PC-9 (cell line): ENCODE data around the gene RAD9A. TPM values are rescaled to one million over a fixed set of nuclear protein-coding genes. Genes with fewer than 3 reads are reported as not detected.
A peak's percentile ranks its signal among the peaks of the same experiment; 100 is the strongest.

ENCODE experiments used
- Bru-seq: library from RNA; stranded (reverse); fragments of 400-500 nt; gene quantifications from one replicate; lab custom pipeline; 2021; lab: Mats Ljungman, UMichigan
- BruChase-seq, 2 experiments: library from RNA; stranded (reverse); fragments of 400-500 nt; gene quantifications; one replicate each; lab custom pipeline; 2021; lab: Mats Ljungman, UMichigan
- BruUV-seq: library from RNA; stranded (reverse); fragments of 400-500 nt; replicated peaks from 2 replicates; lab custom pipeline; 2021; lab: Mats Ljungman, UMichigan
- CTCF ChIA-PET: fragments of 300-600 bp; sonication (Branson Sonifier 250); formaldehyde crosslinking; loops from one replicate; lab custom pipeline; 2022; ENCODE audit warnings: antibody characterized with exemption; lab: Charles Lee
- POLR2A ChIA-PET: fragments of 300-600 bp; sonication (Branson Sonifier 250); formaldehyde crosslinking; loops from one replicate; lab custom pipeline; 2022; ENCODE audit warnings: antibody characterized with exemption; ENCODE audit not compliant: unreplicated experiment; lab: Charles Lee
- DNase-seq, 2 experiments: peaks; one replicate each; pipeline versions ENCODE4 v3.0.0 to v3.0.0-alpha.2; 2015 to 2022; ENCODE audit warnings: mixed read lengths in 1 of 2
- H2AFZ ChIP-seq: fragments of 200-600 bp; sonication (generic); 2 replicates; pipeline ENCODE4 v1.8.1; 2017; ENCODE audit warnings: antibody characterized with exemption
- H3F3A ChIP-seq: fragments of 200-600 bp; sonication (generic); 2 replicates; pipeline ENCODE4 v1.8.1; 2017; ENCODE audit warnings: antibody characterized with exemption, mild to moderate bottlenecking, low read depth; ENCODE audit not compliant: insufficient read depth
- H3K27ac ChIP-seq: fragments of 200-600 bp; sonication (generic); 2 replicates; pipeline ENCODE4 v1.6.1; 2016; ENCODE audit warnings: mixed run types
- H3K27me3 ChIP-seq: fragments of 200-600 bp; sonication (generic); 2 replicates; pipeline ENCODE4 v1.6.1; 2016; ENCODE audit warnings: low read depth, mixed run types; ENCODE audit not compliant: insufficient read depth
- H3K36me3 ChIP-seq: fragments of 200-600 bp; sonication (generic); 2 replicates; pipeline ENCODE4 v1.6.1; 2016; ENCODE audit warnings: low read depth, mixed run types
- H3K4me1 ChIP-seq: fragments of 200-600 bp; sonication (generic); replicated peaks from 2 replicates; pipeline ENCODE4 v1.6.1; 2016; ENCODE audit warnings: mixed run types; ENCODE audit not compliant: insufficient read depth
- H3K4me2 ChIP-seq: fragments of 200-600 bp; sonication (generic); 2 replicates; pipeline ENCODE4 v1.6.1; 2017; ENCODE audit warnings: mixed run types
- H3K4me3 ChIP-seq: fragments of 200-600 bp; sonication (generic); 2 replicates; pipeline ENCODE4 v1.6.1; 2016; ENCODE audit warnings: mixed run types
- H3K79me2 ChIP-seq: fragments of 200-600 bp; sonication (generic); 2 replicates; pipeline ENCODE4 v1.6.1; 2017; ENCODE audit warnings: low read depth, mixed run types
- H3K9me2 ChIP-seq: fragments of 200-600 bp; sonication (generic); 2 replicates; pipeline ENCODE4 v1.8.1; 2017; ENCODE audit warnings: mild to moderate bottlenecking; ENCODE audit not compliant: insufficient read depth
- H3K9me3 ChIP-seq: fragments of 200-600 bp; sonication (generic); 2 replicates; pipeline ENCODE4 v1.8.1; 2016; ENCODE audit warnings: low read depth; ENCODE audit not compliant: insufficient read depth
- H4K20me1 ChIP-seq: fragments of 200-600 bp; sonication (generic); 2 replicates; pipeline ENCODE4 v1.8.1; 2017; ENCODE audit not compliant: insufficient read depth
- EZH2 ChIP-seq: fragments of 200-600 bp; sonication (generic); IDR thresholded peaks from 2 replicates; pipeline ENCODE4 v1.8.0; 2017; ENCODE audit warnings: antibody characterized with exemption, low read depth
- intact Hi-C: fragments of 100-400 bp; cut with micrococcal nuclease; formaldehyde crosslinking; loops from one replicate; pipeline ENCODE4 v1.10.0; 2022; ENCODE audit not compliant: unreplicated experiment
- long read RNA-seq: library from polyadenylated mRNA; stranded (forward); transcript quantifications from one replicate; pipeline ENCODE4 v2.0.0, GENCODE V29; 2022
- total RNA-seq: library from RNA; stranded (reverse); gene quantifications from 2 replicates; pipeline ENCODE4 v1.2.3, GENCODE V29; 2021
- TF ChIP-seq, protein P1 (sequence below): fragments of 200-600 bp; sonication (generic); conservative IDR thresholded peaks from 2 replicates; pipeline ENCODE4 v1.6.1; 2017; ENCODE audit warnings: mixed run types, antibody characterized with exemption, mild to moderate bottlenecking, moderate library complexity

The RAD9A gene
- total RNA-seq (62.8 and 79.8 TPM in 2 replicates), Bru-seq, nascent RNA (percentile 60 among the genes with signal in this experiment), BruChase-seq, experiment 1, labeled RNA remaining after a 2-hour chase (percentile 74 among the genes with signal in this experiment), BruChase-seq, experiment 2, labeled RNA remaining after a 6-hour chase (percentile 82 among the genes with signal in this experiment)
- long read RNA-seq, partial matches to known transcripts = 2 of 20 reads
- long read RNA-seq, other reads (novel, unspliced or antisense) = 16 of 20 reads

DNA sequence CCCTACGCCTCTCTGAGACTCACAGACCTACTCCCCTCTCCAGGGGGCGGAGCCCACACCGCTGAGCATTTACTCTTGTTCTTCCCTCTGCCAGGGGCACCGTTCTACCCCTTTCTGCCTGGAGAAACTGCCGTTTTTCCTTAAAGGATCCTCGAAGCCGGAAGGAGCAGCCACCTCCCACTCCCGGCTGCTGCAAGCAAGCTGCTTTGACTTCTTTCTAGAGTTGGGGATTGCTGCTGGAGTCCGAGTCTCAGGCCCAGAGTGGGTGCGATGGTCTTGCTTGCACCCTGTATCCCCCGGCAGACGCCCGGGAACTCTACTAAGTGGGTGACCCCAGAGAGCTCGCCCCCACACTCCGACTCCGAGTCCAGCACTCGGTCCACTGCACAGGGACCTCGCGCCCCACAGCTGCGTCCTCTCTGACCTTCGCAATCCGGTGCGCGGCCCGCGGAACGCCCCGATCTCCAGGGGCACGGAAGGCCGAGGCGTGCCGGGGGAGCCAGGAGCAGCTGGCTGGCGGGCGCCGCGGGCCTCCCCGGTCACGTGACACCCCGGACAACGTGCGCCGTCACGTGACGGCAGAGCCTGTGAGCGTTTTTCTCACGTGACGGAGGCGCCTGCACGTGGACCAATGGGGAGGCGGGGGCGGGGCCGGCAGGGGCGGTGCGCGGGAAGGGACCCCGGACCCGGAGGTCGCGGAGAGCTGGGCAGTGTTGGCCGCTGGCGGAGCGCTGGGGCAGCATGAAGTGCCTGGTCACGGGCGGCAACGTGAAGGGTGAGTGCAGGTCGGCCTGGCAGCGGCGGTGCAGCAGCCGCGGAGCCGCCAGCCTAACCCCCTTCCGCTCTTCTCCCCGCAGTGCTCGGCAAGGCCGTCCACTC lies at the start of gene RAD9A:
TSS of gene RAD9A (plus strand) at position 683 of the 879 bp plus-strand sequence. CDS start at position 742, 59 bp downstream.
- ChIA-PET CTCF (interaction anchor here (0.7 to 1.4 kb wide), 2 partner anchors 34 to 46 kb away, joined by 3 to 28 read pairs; no protein-coding TSS in a partner anchor), POLR2A (interaction anchor here (0.5 to 1.0 kb wide), 10 partner anchors 10 to 775 kb away, joined by 3 to 26 read pairs (median 4); partner anchors contain the start of genes CLCF1, PPP1CA and RBM14)
- H3K79me2 ChIP-seq = peaks cover 21% of the 10 kb centered on the region
- H4K20me1 ChIP-seq = no peaks in the 10 kb centered on the region; the same call in 1 of the 2 replicates
- H3K36me3 ChIP-seq = no peaks in the 10 kb centered on the region
- TF ChIP-seq, protein P1, sequence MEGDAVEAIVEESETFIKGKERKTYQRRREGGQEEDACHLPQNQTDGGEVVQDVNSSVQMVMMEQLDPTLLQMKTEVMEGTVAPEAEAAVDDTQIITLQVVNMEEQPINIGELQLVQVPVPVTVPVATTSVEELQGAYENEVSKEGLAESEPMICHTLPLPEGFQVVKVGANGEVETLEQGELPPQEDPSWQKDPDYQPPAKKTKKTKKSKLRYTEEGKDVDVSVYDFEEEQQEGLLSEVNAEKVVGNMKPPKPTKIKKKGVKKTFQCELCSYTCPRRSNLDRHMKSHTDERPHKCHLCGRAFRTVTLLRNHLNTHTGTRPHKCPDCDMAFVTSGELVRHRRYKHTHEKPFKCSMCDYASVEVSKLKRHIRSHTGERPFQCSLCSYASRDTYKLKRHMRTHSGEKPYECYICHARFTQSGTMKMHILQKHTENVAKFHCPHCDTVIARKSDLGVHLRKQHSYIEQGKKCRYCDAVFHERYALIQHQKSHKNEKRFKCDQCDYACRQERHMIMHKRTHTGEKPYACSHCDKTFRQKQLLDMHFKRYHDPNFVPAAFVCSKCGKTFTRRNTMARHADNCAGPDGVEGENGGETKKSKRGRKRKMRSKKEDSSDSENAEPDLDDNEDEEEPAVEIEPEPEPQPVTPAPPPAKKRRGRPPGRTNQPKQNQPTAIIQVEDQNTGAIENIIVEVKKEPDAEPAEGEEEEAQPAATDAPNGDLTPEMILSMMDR = no peak
- no peak for TF ChIP-seq EZH2
- H3K9me3 ChIP-seq = no peaks in the 10 kb centered on the region
- TSS peak; percentile 40 for BruUV-seq
- peak; percentile 82 to 94 for DNase-seq
- no peaks in the 10 kb centered on the region for H3K27me3 ChIP-seq
- peak within 1 kb of the TSS; percentile 91 for H2AFZ ChIP-seq
- H3K4me1 ChIP-seq = peaks cover 12% of the 10 kb centered on the region; the same call in 1 of the 2 replicates
- peak within 1 kb of the TSS; percentile 89 for H3K4me3 ChIP-seq
- H3K4me2 ChIP-seq = peak within 1 kb of the TSS; percentile 96
- H3K9me2 ChIP-seq = no peaks in the 10 kb centered on the region
- H3K27ac ChIP-seq = peak within 1 kb of the TSS; percentile 54
- intact Hi-C loops = loop anchor here (2.0 kb wide), 1 partner anchor 77 kb away; the partner anchor contains the start of gene TMEM134
- peaks cover 31% of the 10 kb centered on the region for H3F3A ChIP-seq

DNA sequence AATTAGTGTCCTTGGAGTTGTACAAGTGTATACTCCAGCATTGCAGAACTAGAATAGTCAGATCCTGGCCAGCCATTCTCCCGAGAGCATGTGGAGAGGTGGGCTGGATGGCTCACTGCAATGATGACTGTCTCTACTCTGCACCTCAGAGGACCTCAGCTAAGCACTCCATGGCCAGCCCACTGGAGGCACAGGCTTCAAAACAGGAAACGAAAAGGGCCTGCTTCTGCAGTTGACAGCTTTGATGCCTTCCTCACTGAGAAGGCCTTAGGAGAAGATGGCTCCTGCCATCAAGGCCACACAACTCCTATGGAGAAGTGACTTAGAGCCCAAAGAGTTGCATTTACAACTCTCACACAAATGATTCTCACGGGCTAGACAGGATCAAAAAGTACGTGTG lies 47.5 kb upstream of the RAD9A start:
- intact Hi-C loops = no loop called here
- H3K4me2 ChIP-seq = no peak overlapping the region
- H3K9me3 ChIP-seq = no peaks in the 10 kb centered on the region
- H3K27ac ChIP-seq = peak overlapping the region; percentile 82
- no peaks in the 10 kb centered on the region for H3K36me3 ChIP-seq
- peaks cover 15% of the 10 kb centered on the region for H3K79me2 ChIP-seq
- BruUV-seq = no TSS peak
- peaks cover 42% of the 10 kb centered on the region for H3K4me1 ChIP-seq
- TF ChIP-seq, protein P1 = no peak
- no peak for TF ChIP-seq EZH2
- CTCF ChIA-PET = interaction anchor here (0.6 to 2.9 kb wide), 5 partner anchors 37 to 634 kb away, joined by 3 to 21 read pairs (median 11); partner anchors contain the start of gene NUDT8
- no peak for DNase-seq
- H3F3A ChIP-seq = peaks cover 38% of the 10 kb centered on the region
- no peaks in the 10 kb centered on the region for H4K20me1 ChIP-seq
- no peak overlapping the region for H3K4me3 ChIP-seq
- no peaks in the 10 kb centered on the region for H3K27me3 ChIP-seq
- no peaks in the 10 kb centered on the region for H3K9me2 ChIP-seq
- H2AFZ ChIP-seq = no peak overlapping the region
- POLR2A ChIA-PET = interaction anchor here (0.6 kb wide), 1 partner anchor 495 kb away, joined by 5 read pairs; no protein-coding TSS in a partner anchor
